GM18909 (cell line): Measurements from ENCODE around the gene ADAMTS2.

Experiments used
- ATAC-seq: cut with Tn5 transposase; IDR thresholded peaks from one replicate; pipeline ENCODE4 v1.9.1; 2021; ENCODE audit warnings: mild to moderate bottlenecking; ENCODE audit not compliant: unreplicated experiment, poor library complexity

The ADAMTS2 gene

GRCh38 chr5:179301376-179301775, 43.9 kb downstream of the ADAMTS2 start:
- ATAC-seq: no peak

- no peak for ATAC-seq
Measured at GRCh38 chr5:179300581-179301180, 44.6 kb downstream of the ADAMTS2 start.

DNA sequence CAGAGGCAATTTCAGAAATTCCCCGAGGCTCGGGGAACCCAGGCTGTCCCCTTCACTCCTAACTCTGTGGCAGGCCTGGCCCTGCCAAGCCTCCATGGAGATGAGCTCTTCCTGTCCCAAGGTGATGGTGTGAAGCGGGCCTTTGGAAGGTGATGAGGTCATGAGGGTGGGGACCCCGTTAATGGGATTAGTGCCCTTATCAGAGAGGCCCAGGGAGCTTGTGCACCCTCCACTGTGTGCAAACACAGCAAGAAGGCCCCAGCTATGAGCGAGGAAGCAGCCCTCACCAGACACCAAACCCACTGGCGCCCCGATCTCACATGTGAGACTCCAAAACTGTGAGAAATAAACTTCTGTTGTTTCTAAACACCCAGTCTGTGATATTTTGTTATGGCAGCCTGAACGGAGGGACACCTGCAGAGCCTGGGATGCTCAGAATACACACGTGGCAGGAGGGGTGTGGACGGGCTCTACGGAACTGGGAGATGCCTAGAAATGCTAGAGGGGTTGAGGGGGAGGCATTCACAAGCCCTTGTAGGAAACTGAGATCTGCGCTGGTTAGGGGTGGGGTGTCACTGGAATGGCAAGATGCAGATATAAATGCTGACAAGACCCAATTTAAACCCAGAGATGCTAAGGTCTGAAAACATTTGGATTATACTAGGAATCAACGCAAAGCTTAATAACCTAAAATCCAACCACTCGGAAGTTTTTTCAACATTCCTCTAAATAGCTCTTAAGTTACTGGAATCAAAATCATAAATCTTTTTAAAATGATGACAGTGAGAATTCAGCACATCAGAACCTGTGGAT, 46.9 kb downstream of the ADAMTS2 start:
- no peak for ATAC-seq

- ATAC-seq: no peak
Measured at GRCh38 chr5:179297486-179298180, 47.6 kb downstream of the ADAMTS2 start.

- no peak for ATAC-seq
Measured at GRCh38 chr5:179297026-179297425, 48.2 kb downstream of the ADAMTS2 start.

DNA sequence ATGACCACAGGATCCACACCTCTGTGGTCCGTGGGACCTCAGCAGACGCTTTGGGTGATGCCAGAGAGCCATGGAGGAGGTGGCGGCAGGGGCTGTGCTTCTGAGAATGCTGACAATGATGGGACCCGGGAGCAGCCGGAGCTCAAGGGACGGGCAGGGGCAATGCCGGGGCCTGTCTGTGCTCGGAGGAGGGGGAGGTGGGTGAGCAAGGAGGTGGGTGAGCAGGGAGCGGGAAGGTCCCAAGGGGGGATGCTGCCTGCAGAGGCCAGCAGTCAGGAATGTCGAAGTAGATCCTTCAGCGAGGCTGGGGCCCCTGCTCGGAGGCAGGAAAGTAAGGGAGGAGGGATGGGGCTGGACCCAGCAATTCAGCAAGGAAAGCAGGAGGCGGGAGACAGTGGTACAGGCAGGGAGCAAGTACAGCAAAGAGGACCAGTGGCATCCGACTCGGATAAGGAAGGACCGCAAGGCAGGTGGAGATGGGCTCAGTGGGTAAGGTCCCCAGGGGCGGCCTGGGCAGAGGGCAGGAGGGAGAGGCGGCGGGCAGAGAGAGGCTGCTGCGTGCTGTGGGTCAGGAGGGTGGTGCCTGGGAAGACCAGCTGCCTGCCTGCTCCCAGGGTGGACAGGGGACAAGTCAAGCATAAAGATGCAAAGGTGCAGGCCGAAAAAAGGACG, 49.0 kb downstream of the ADAMTS2 start:
- no peak for ATAC-seq

- ATAC-seq: no peak
Measured at GRCh38 chr5:179295778-179296149, 49.5 kb downstream of the ADAMTS2 start.

- no peak for ATAC-seq
Measured at GRCh38 chr5:179294891-179295777, 50.1 kb downstream of the ADAMTS2 start.

- ATAC-seq: no peak
Measured at GRCh38 chr5:179294131-179294780, 51.0 kb downstream of the ADAMTS2 start.

GRCh38 chr5:179292681-179293635, 52.3 kb downstream of the ADAMTS2 start:
- no peak for ATAC-seq

- ATAC-seq: no peak
Measured at GRCh38 chr5:179292202-179292601, 53.1 kb downstream of the ADAMTS2 start.

DNA sequence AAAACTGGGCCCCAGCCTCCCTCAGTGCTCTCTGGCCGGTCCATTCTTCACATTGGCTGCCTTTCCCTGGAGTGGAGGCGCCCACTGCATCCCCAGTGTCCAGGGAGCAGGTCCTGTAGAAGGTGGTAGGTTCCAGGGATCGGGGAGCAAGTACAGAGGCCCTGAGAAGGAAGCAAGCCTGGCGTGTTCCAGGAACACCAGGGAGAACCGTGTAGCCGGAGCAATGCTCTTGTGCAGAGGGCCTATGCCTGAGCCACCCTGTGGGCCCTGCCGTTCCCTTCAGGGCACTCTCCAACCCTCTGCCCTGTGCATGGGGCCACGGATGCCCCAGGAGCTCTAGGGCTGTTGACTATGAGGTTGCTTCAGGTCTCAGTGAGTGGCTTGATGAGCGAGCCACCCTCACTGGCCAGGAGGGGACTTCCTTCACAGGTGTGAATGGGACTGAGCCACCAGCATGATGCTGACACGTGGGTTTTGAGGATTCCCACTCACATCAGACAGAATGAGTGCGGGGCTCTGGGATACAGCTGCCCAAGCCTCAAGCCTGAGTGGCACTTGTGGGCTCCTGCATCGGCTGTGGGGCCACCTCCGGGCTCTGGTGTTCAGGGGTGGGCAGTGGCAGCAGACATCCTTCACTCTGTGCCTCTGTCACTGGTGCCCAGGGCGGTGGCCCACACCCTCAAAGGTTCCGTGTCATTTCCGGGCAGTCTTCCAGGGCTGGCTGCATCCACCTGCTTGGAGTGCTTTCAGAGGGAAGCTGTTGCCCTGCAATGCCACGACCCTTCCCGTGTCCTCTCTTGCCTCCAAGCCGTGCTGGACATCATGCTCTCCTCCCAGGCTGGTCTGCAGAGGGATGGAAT, 54.4 kb downstream of the ADAMTS2 start:
- no peak for ATAC-seq

DNA sequence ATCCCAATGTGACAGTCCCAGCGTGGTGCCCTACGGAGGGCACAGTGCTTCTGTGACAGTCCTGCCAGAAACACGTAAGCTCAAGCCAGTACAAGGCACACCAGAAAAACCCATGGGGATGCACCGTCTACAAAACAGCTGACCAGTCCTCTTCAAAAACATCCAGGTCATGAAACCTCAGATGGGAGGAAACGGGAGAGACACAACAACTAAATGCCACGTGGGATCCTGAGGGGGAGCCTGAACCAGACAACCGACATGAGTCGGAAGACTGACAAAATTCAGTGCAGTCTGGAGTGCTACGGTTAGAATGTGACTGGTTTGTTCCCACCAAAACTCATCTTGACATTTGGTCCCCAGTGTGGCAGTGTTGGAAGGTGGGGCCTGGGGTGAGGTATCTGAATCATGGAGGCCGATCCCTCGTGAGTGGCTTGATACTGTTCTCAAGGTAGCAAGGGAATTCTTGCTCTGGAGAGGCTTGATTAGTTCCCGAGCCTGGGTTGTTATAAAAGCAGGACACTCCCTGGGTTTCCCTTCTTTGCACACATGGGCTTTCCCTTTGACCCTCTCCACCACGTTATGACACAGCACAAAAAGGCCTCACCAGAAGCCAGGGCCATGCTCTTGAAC, 55.4 kb downstream of the ADAMTS2 start:
- no peak for ATAC-seq

DNA sequence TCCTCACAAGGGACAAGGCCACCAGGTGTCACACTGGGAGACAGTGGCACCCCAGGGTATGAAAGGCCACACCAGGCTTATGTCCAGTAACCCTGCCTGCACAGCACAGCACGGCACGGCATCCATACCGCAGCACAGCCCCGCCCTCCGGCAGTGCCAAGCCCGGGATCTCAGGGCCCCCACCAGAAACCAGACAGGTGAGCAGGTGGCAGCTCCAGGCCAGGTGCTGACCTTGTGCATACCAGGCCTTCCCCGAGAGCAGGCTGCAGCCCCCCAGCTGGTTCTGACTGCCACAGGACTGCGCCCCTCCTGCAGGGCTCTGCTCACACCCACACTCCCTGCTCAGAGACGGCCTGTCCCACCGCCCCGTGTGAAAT, 56.5 kb downstream of the ADAMTS2 start:
- ATAC-seq: no peak

GRCh38 chr5:179288101-179288808, 57.0 kb downstream of the ADAMTS2 start:
- no peak for ATAC-seq

- ATAC-seq: no peak
Measured at GRCh38 chr5:179287631-179288030, 57.6 kb downstream of the ADAMTS2 start.
